HG02571 (cell line): ENCODE measurements around the gene SLC24A1.

Experiments used
- ATAC-seq: cut with Tn5 transposase; IDR thresholded peaks from one replicate; pipeline ENCODE4 v1.9.1; 2021; ENCODE audit warnings: mild to moderate bottlenecking, moderate library complexity; ENCODE audit not compliant: unreplicated experiment

SLC24A1 gene

DNA sequence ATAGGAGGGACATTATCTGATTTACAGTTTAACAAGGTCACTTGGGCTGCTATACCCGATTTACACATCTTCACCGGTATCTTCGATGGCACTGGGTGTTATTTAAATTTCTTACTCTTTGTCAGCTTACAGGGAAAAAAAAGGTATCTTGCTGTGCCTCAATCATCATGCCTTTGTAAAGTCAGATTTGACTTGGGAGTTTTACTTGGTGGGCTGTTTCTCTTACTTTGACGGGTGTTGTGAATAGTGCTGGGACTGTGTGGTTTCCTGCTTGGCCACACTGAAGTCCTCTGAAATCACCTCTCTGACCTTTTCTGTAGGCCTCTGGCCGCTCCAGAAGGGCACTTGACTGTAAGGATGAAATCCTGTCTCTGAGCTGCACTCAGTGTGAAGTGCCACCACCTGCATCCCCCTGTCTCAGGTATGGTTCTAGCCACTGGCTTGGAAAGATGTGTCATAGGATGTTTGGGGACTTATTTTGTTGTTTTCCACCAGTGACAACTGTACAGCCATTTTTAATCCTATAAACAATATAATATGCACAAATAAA is 3.1 kb upstream of the SLC24A1 start:
- no peak for ATAC-seq

DNA sequence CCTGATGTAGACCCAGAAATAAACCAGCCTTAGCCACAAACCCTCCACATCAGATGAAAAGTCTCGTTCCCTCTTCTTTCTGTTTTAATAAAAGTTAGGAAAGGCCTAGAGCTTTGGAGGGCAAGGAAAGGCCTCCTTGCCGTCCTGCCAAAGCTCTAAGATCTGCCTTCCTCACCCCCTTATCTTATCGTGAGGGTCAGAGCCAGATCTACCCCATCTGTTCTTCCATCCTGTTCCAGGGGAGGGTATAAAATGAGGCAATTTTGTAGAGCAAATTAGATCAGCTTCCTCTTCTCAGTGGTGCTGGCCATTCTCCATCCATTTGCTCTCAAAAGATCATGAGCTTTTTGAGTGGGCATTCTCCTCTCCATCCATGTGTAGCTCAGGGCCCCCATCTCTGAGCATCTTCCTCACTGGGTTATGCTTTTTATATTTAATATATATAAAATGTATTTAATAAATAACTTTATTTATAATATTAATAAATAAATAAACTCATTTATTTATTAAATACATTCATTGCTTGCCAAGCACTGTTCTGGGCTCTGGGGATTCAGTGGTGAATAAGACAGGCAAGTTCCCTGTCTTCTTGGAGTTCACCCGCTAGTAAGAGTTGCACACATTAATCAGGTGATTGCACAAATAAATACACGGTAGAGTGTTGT is 2.0 kb upstream of the SLC24A1 start:
- no peak for ATAC-seq

DNA sequence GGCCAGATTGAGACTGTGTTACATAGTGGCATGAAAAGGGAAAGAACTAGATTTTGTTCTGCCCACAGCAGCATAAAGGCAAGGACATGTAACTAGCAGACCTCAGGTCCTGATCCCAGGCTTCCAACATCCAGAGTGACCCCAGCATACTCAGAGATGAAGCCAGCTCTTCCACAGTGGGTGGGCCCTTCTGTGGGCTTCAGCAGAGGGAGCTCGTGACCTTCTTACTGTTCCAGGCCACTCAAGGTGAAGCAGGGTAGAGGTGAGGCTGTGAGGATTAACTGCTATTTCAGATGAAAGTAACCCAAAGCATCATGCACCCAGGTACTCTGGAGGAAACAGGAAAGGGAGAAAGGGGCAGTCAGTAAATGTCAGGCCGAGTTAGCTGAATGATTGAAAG is 905 bp upstream of the SLC24A1 start:
- no peak for ATAC-seq

DNA sequence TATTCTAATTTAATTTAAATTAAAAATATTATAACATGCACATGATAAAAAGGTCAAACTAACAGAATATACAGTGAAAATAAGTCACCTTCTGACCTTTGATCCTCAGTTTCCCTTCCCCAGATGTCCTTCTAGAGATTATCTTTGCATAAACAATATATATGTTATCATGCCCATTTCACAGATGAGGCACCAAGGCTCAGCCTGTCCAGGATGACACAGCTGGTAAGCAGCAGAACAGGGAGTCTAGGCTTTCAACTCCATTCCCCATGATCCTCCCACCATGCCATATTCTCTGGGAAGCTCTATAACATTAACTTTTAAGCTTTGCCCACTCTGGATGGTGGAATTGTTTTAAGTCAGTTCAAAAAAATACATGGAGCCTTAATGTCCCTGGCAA is 1.4 kb downstream of the SLC24A1 start:
- ATAC-seq = no peak

DNA sequence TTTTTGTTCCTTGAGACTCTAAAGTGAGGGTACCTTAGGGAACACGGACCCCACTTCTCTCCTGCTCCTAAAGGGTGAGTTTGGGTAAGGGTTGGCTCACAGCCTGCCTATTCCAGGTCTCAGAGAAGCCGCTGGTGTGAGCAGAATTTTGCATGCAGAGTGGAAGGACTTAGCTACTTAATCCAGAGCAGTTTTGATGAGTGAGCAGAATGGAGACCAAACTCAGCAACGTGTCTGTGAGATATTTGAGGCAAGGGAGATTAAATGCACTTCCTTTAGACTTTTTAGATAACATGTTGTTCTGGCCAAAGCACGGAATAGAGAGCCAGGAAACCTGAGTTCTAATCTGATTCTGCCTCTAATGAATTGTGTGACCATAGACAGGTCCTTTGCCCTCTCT is 5.1 kb downstream of the SLC24A1 start:
- no peak for ATAC-seq

DNA sequence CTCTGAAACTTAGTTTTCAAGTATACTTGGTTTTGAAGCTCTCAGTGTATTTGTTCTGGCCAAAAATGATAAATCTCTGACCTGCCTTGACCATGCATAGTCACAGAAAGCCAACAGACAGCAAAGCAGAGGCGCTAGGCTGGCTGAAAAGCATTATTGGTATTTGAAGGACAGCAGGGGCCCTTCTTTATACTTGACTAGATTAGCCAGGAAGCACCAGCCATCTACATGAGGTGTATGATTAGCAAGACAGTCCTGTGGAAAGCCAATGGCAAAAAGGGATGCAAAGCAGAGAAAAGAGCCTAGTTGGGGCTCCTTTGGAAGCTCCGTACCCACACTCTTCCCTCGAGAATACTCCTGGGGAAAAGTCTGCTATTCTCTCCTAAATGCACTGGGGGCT is 7.8 kb downstream of the SLC24A1 start:
- ATAC-seq = no peak

DNA sequence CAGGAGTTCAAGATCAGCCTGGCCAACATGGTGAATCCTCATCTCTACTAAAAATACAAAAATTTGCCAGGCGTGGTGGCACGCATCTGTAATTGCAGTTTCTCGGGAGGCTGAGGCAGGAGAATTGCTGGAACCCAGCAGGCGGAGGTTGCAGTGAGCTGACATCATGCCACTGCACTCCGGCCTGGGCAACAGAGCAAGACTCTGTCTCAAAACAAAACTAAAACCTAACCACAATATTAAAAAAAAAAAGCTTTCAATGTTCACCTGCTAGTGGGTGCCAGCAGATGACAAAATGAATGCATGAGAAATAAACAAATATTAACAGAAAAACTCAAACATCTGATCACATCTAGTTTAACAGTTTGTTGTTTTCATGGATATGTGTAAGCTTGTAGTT is 9.0 kb downstream of the SLC24A1 start:
- no peak for ATAC-seq

DNA sequence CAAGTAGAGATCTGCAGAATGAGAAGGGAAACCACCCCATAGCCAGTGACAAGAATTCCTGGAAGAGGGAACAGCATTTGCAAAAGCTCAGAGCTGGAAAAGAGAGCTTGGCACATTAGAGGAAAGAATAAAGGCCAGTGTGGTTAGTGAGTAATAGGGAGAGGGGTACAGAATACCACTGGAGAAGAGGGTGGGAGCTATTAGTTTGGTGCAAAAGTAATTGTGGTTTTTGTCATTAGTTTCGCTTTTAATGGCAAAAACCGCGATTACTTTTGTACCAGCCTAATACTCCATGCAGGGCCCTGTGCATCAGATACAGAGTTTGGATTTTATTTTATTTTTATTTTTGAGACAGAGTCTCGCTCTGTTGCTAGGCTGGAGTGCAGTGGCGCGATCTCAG is 9.8 kb downstream of the SLC24A1 start:
- no peak for ATAC-seq

DNA sequence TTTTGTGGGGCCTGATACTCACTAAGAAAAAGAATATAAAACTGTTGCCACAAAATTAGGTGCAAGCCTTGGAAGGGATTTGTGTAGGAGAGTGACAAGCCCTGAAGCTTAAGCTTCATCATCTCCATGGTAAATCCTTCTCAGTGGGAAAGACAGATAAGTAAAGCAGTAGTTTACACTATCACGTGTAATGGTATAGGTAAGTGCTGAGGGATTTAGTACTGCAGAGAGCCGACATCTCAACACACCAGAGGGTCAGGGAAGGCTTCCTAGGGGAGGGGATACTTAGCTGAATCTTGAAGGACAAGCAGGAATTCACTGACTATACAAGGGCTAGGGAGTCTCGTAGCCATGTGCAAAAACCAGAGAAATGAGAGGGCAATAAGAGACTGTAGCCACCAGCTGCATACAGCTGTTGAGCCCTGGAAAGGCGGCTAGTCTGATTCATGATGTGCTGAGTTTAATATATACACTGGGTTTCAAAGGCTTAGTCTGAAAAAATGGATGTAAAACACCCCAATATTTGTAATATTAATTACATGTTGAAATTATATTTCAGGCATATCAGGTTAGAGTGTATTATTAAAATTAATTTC is 11.1 kb downstream of the SLC24A1 start:
- ATAC-seq = no peak

DNA sequence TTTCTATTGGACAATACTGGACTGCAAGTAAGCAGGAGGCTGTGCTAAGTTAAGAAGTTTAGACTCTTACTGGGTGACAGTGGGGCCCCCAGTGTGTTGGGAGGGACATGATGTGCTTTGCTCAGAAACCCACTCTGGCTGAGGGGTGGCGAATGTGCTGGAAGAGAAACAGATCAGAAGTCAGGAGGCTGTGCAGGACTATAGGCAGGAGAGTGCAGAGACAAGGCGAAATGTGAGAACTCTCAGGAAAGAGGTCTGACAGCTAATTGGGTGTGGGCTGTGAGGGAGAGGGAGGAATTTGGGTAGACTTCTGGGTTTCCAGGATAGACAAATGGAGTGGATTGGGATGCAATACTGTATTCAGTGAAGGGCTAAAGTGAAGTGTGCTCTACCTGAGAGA is 12.0 kb downstream of the SLC24A1 start:
- no peak for ATAC-seq

DNA sequence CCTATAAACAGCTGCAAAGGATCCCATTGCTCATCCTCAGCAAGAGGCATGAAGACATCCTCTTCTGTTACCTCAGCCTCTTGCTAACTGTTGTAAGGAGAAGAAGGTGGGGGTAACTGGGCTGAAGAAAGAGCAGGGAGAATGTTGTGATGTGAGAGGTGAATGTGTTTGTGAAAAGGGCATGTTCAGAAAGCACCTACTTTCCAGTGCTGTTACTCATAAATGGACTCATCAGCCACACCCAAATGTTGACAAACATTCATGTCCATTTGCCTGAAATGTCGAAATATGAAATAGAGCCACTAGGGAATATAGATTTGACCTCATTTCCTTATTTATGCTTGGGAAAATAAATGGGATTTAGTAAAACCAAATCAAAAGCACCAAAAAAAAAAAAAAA is 12.6 kb downstream of the SLC24A1 start:
- no peak for ATAC-seq

DNA sequence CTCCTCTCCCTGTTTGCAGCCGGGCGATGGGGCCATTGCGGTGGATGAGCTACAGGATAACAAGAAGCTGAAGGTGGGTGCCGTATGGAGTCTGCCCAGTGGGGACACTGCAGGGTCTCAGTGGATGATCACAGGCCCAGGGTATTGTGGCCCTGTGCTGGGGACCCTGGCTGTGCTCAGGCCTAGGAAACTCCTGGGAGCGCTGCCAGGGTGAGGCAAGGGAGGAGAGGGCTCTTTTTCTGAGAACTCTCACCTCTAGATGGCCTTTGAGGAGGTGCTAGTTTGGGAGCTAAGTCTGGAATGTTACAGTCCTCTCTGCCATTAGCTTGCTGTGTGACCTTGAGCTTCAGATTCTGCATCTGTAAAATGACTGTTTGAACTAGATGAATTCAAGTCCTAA is 16.4 kb downstream of the SLC24A1 start:
- no peak for ATAC-seq

DNA sequence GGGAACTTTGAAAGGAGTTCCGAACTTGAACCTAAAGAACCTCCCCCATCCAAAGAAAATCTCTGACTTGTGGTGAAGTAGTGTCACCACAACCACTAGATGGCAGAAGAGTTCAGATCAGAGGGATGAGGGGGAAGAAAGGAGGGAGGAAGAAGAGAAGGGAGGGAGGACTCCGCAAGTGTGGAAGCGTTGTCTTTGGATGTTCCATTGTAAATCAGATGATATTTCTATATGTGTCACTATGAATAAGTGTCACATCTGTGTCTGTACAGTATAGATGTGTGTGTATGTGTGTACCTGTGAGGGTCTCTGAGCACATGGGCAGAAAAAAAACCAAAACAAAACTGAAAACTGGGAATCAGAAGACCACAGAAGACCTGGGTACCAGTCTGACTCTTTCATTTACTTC is 16.9 kb downstream of the SLC24A1 start:
- ATAC-seq = no peak

DNA sequence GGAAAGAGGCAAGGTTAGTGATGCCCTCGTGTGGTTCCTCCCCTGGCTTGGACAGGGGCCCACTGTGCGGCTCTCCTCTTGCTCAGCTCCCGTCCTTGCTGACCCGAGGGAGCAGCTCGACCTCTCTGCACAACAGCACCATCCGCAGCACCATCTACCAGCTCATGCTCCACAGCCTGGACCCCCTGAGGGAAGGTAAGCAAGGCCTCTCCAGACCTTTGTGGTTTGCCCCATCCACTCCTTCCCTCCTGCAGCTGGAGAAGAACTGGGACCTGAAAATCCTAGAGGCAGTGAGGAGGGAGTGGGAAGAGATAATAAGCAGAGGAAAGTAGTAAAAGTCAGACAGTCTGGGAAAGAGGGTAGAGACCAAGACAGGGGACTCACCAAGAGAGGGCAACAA is 17.8 kb downstream of the SLC24A1 start:
- ATAC-seq = no peak

DNA sequence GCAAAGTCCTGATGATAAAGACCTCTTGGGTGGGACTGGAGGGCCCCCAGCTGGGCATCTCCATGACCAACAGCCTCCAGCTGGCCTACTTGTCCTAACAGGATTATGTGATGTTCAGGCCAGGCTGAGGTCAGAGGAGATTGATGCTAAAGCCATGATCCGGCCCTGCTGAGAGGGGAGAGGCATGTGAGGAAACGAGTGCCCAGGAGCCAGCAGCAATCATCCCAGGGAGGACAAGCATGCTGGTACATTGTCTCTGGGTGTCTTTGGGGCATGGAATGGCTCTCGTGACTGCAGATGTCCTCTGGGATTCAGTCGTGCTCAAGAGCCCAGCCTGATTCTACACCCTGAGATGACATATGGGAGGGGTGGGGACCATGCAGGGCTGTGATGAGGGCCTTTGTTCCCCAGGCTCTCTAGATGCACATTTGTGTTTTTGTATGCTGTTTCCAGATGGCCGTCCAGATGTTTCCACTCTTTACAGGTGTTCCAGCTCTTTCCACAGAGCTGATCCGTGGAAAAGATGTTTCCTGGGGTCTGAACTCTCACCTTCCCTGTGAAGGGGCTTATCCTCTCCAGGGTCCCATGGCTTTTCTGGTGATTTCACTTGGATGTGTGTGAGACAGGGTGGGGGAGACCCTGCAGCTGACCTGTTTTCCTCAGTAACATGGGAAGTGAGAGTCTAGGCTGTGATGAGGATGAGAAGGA is 20.2 kb downstream of the SLC24A1 start:
- no peak for ATAC-seq

DNA sequence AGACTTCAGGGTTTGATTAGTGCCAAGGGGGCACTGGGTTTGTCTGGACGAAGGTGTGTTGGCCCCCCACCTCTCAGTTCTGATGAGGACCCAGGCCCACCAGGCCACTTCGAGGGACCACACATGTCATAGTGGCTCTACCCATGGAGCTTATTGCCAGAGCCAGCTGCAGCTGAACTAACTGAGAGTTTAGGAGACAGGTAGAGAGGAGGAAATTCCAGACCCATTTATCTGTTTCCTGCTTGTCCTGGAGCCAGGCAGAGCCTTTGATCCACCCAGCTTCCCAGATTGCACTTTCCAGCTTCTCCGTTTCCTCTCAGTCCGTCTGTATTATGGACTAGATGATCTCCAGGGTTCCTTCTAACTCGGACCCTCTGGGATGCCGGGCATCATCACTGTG is 20.9 kb downstream of the SLC24A1 start:
- ATAC-seq = no peak

DNA sequence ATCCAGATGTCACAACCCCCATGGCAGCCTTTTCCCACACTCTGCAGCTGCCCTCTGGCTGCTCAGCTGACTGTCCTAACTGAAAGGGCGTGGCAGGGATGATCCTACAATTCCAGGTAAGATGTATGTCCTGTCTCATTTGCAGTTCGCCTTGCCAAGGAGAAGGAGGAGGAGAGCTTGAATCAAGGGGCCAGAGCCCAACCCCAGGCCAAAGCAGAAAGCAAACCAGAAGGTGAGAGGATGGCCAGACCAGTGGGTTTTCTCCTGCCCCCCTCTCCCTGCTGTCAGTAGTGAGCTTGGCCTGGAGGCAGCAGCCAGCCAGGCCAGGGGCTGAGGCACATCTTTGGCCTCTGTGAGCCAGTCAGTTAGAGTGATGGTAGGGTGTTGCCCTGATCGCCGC is 22.5 kb downstream of the SLC24A1 start:
- no peak for ATAC-seq

DNA sequence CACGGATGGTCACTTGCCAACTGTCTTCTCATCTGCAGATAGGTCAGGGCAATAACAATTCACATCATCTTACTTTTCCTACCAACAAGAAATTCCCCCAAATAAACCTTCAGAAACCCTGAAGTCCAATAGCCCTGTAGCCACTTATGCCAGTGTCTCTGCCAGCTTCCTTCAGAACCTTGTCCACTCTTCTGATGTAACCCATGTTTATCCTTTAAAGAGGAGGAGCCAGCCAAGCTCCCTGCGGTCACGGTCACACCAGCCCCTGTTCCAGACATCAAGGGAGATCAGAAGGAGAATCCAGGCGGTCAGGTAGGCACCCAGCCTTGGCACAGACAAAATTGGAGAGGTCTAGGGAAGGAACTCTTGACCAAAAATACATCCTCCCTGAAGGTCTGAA is 23.7 kb downstream of the SLC24A1 start:
- ATAC-seq = no peak

DNA sequence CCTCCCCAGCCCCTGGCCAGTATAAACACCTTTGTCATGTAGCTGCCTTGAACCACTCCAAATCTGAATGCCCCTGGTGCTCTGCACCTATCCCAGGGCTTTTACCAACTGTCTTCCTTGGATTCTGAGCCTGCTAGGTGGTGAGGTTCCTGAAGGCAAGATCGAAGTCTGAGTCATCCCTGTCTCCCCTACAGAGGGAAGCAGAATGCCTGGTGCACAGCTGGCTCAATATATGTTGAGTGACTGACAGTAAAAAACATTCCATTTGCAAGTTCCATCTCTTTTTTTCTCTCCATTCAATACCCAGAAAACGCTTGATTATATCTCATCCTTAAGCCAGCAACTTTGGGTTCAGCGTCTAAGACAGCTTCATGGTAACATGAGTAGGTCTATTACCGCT is 24.7 kb downstream of the SLC24A1 start:
- ATAC-seq = no peak

DNA sequence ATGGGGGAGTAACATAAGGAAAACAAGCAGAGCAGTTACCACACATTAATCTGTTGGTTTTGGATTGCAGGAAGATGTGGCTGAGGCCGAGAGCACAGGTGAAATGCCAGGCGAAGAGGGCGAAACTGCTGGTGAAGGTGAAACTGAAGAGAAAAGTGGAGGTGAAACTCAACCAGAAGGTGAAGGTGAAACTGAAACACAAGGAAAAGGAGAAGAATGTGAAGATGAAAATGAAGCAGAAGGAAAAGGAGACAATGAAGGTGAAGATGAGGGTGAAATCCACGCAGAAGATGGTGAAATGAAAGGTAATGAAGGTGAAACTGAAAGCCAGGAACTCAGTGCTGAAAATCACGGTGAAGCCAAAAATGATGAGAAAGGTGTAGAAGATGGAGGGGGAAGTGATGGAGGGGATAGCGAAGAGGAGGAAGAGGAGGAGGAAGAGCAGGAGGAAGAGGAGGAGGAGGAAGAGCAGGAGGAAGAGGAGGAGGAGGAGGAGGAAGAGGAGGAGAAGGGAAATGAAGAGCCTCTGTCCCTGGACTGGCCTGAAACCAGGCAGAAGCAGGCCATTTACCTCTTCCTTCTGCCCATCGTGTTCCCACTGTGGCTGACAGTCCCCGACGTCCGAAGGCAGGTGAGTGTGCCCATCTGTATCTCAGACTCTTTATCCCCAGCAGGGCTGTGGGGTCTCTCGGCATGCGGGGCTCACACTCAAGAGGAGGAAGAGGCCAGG is 28.7 kb downstream of the SLC24A1 start:
- no peak for ATAC-seq

DNA sequence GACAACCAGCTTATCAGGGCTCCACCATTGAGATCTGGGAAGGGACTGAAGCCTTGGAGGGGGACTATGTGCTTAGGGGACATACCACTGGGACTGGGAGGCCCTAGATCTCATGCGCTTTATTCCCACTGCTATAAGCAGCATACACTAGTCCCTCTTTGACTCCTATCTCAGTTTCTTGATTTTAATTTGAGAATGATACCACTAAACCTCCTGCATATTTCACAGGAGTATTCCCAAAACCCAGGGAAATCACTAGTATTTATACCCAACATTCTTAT is 29.2 kb downstream of the SLC24A1 start:
- no peak for ATAC-seq
